A172 (cell line): ENCODE data around the gene SELENOK. TPM values are rescaled to one million over a fixed set of nuclear protein-coding genes. Genes with fewer than 3 reads are reported as not detected.

Experiments used
- DNase-seq: peaks from one replicate; pipeline ENCODE4 v3.0.0-alpha.2; 2015; ENCODE audit warnings: low spot score
- total RNA-seq: library from RNA; depleted of rRNA; stranded (reverse); fragments of >200 nt; shearing (Covaris generic); gene quantifications from 2 replicates; pipeline ENCODE4 v1.2.3, GENCODE V29; 2014

Gene SELENOK
- total RNA-seq, 1 experiment from 2014 or later = 52.5 TPM

- no peak for DNase-seq
Observed at GRCh38 chr3:53884623-53885022, 7.0 kb downstream of the SELENOK start.

- DNase-seq = no peak
Observed at GRCh38 chr3:53883008-53883407, 8.7 kb downstream of the SELENOK start.

- peak; percentile 59 for DNase-seq
Observed at GRCh38 chr3:53881691-53882593, 9.7 kb downstream of the SELENOK start, which contains the start of gene ACTR8. Gene ACTR8, minus strand, starts transcription at chr3:53882152. Its CDS starts 51 bp downstream, at chr3:53882101.

GRCh38 chr3:53880396-53881345 lies 11.0 kb downstream of the SELENOK start:
- no peak for DNase-seq

DNA sequence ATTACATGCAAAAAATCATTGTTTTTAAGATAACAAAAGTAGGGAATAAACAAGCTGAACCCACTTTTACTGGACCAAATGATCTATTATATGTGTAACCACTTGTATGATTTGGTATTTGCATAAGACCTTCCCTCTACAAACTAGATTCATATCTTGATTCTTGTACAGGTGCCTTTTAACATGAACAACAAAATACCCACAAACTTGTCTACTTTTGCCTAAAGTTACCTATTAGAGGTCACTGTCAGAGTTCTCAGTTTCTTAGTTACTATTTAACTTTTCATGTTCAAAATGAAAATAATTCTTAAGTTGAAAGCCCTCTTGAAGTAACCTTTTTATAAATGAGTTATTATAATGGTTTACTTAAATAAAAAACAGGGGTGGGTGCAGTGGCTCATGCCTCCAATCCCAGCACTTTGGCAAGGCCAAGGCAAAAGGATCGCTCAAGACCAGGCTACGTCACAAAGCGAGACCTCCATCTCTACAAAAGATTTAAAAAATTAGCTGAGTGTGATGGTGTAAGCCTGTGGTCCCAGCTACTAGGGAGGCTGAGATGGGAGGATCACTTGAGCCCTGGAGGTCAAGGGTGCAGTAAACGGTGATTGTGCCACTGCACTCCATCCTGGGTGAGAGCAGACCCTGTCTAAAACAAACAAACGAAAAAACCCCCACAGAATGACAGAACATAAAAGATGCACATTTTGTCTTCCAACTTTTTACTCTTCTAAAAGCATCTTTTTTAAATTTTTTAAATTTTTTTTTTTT lies 25.7 kb downstream of the SELENOK start:
- DNase-seq = no peak

DNA sequence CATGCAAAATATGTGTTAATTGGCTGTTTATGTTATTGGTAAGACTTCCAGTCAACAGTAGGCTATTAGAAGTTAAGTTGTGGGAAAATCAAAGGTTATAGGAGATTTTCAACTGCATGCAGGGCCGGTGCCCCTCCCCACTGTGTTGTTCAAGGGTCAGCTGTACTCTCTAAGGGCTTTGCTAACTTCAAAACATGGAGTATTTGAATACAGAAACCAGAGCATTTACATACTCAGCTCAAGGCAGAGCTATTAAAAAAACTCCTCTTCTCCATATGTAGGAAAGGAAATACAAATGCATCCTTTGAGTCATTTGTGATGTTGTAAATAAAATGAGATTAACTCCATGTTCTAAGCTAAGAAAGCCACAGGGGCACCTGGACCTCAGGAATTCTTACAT lies 28.5 kb downstream of the SELENOK start:
- no peak for DNase-seq

DNA sequence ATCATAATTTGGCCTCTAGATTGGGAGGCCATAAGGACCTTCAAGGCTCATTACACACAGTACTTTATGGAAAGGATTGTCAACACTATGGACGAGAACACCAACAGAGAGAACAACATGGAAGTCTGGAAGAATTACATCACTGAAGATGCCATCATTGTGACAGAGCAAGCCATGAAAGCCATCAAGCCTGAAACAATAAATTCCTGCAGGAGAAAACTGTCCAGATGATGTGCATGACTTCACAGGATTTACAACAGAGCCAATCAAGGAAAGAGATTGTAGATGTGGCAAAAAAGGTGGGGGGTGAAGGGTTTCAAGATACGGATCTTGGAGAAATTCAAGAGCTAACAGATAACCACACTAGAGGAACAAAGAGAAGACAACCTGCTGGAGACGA lies 29.4 kb downstream of the SELENOK start:
- no peak for DNase-seq

DNA sequence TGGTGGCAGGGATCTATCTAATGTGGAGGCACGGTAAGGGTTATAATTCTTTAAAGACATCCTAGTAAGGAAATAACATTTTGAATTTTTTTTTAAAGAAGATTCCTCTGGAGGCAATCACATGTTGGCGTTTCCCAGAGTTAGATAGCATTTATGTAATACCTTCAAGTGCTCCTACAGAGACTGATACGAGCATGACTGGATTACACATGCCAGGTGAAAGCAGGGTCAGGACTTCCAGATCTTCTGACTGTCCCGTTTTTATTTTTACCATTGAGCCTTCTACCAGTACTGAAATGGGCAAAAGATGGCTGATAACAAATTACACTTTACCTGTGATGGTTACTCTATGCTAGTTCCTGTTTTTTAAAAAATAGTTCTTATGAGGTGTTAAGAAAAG lies 31.5 kb downstream of the SELENOK start:
- DNase-seq = no peak

GRCh38 chr3:53859178-53859577 lies 32.5 kb downstream of the SELENOK start:
- DNase-seq = no peak

- DNase-seq = no peak
Observed at GRCh38 chr3:53858096-53858741, 33.4 kb downstream of the SELENOK start.

DNA sequence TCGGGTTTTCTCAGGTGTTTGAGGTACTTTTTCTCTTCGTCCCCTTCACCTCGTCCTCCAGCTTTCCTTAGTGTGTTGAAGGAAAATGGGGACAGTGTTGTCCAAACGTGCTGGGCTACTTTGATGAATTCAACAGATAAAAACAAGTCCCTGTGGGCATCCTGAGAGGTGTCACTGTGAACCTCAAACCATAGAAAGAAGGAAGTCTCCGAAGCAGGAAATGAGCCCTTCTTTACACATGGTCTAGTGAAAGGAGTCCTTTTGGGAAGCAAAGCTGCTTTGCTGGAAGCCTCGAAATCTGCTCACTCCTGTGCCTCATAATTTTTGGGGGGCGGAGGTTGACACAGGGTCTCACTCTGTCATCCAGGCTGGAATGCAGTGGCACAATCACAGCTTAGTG lies 34.7 kb downstream of the SELENOK start:
- no peak for DNase-seq

DNA sequence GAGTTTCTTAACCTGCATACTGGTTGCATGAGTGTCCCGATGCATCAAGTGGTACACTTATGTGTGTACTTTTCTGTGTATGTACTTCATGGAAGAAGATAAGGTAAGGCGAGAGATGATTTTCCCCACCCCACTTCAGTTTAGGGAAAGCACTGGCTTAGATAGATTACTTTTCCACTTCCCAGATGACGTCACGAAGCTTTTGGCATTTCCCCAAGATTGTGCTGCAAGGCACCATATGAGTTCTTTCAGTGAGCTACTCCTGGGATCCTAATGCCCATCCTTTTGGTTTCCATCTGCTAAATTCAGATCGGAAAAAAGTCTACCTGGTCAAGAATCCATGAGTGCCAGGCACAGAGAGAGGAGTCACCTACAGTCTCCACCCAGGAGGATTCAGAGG lies 40.8 kb downstream of the SELENOK start:
- peak; percentile 4 for DNase-seq

- no peak for DNase-seq
Observed at GRCh38 chr3:53849916-53850315, 41.7 kb downstream of the SELENOK start.

DNA sequence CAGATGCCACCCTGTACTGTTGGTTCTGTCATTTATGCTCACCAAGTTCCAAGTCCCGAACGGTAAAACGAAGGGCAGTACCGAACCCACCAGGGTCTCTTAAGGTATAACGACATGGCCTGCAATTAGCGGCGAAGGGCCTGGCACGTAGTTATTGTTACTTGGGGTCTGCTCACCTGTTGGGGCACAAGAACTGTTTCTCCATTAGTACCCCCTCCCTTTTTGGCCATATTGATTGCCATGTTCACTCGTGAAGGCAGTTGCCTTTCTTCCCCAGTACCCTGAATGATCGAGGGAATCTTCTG lies 44.9 kb downstream of the SELENOK start:
- no peak for DNase-seq

DNA sequence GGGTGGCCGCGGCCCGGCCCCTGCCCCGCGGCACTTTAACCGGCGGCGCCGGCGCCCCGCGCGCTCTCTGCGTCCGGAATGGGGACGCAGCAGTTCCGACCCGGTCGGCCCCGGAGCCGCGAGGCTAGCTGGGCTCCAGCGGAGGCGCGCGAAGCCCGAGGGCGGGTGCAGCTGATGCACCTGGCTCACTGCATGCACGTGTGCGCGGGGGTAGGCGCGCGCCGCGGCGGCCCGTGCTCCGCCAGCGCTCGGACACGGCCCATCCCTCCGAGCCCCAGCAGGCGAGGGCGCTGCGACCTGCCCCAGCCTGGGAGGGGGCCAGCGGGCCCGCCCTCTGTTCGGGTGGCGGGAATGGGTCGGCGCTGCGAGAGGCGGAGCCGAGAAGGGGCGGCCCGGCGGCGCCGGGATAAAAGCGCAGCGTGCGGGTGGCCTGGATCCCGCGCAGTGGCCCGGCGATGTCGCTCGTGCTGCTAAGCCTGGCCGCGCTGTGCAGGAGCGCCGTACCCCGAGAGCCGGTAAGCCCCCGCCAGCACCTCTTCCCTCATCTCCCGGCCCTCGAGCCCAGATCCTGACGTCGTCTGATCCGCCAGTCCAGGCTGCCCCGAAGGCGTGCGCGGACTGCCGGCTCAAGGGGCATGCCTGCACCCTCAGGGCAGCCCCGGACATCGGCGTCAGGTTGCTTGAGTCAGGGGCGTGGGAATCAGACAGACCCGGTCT lies 45.4 kb downstream of the SELENOK start, which contains the start of the genes CHDH and IL17RB:
Gene CHDH (minus strand): TSS at position 286 of the 717 bp plus-strand sequence. CDS start 22,411 bp downstream, outside the sequence.
Gene IL17RB (plus strand): TSS at position 435 of the 717 bp plus-strand sequence. CDS start 21 bp downstream, at position 456.
- DNase-seq = no peak

GRCh38 chr3:53845881-53846133 lies 45.9 kb downstream of the SELENOK start:
- no peak for DNase-seq

- peak; percentile 19 for DNase-seq
Observed at GRCh38 chr3:53845103-53845880, 46.4 kb downstream of the SELENOK start.

GRCh38 chr3:53844262-53845102 lies 47.2 kb downstream of the SELENOK start:
- DNase-seq = no peak
